Stimulated activated CD4-positive, alpha-beta T cell treated with anti-CD3 and anti-CD28 coated beads, Interleukin-4, amount 100 ng/mL, for 4 hours (primary cell): ENCODE measurements around the gene RCCD1.

Experiments
- DNase-seq, 2 experiments: peaks; one replicate each; pipeline ENCODE4 v3.0.0-alpha.2; 2020

The RCCD1 gene

DNA sequence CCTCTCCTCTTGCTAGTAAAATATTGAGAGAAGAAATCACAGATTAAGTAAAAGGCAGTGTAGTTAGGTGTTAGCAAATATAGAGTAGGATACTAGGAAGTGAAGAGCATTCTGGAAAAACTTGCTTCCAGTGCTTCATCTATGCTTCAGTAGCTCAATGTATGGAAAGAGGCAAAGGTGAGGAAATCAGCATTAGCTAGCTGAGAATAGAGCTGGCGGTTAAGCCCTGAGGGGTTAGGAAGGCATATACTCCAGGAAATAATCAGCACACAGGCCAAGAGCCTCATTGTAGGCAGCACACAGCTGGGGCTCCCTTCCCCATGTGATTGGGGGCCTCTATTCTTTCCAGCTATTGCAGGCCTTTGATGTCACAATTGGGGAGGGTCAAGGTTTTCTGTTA, 13.8 kb downstream of the RCCD1 start:
- no peak for DNase-seq

DNA sequence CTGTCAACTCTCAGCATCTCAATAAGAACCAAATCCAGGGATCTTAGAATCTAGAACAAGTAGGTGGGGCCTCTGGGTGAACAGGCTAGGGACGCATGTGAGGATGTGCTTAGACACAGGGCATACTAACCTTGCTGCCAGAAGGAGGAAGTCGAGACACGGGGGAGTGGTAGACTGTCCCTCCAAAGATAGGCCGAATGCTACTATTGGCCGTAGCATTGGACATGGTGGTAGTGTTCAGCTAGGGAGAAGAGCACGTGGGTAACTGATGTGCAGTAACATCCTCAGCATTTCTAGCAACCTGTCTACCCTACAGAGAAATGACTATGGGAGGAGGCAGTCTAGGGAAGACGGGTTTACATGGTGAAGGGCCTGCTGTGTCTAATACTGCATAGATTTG, 15.6 kb downstream of the RCCD1 start:
- no peak for DNase-seq

DNA sequence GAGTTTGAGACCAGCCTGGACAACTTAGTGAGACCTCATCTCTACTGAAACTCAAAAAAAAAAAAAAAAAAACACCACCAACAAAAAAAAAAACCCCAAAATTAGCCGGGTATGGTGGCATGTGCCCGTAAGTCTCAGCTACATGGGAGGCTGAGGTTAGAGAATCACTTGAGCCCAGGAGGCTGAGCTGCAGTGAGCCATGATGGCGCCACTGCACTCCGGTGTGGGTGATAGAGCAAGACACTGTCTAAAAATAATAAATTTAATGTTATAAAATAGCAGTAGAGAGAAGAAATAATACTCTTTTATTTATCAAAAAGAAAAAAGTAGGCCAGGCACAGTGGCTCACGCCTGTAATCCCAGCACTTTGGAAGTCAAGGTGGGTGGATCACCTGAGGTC, 17.4 kb downstream of the RCCD1 start:
- DNase-seq: no peak

DNA sequence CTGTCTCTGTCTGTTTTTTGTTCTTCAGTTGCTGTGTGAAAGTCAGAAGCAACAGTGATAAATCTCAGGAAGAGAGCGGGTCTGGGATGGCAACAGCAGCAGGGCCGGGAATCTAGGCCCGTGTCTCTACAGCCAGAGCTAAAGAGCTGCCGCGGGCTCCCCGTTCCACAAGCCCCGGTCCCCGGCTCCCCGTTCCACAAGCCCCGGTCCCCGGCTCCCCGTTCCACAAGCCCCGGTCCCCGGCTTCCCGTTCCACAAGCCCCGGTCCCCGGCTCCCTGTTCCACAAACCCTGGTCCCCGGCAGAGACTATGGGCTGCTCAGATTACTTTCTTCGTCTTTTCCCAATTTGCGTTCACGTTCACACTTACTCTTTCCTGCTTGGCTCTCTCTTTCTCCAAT, 19.5 kb downstream of the RCCD1 start:
- no peak for DNase-seq

DNA sequence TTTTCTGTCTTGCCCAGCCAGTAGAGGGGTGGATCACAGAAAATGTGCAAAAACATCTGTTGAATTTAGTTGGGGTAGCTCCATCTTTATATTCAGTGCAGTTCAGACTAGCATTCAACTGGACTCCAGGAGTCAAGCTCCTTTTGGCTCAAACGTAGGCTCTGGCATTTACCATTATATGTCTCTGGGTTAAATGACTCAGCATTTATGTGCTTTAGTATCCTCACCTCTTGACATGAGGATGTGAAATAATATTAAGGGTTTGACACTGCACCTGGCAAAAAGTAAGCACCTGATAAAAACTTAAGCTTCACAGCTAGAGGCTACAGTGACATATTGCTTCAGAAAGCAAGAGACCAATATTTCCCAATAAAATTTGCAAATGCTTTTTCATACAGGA, 24.9 kb downstream of the RCCD1 start:
- no peak for DNase-seq

DNA sequence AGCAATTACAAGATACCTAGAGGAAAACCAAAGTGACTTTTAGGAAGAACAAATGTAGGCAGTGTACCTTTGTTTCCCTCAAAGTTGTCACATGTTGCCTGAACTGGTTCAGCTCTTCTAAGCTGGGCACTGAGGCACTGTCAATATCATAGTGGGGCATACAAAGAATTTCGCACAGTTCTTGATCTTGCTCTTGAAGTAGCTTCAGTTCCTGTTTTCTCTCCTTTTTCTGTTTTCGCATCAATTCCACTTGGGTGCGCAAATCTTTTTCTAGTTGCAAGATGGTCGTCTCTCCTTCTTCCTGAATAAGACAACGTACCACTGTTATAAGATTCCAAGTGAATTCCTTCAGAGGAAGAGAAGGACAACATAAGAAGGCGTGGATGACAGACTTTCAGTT, 27.0 kb downstream of the RCCD1 start:
- DNase-seq: no peak

DNA sequence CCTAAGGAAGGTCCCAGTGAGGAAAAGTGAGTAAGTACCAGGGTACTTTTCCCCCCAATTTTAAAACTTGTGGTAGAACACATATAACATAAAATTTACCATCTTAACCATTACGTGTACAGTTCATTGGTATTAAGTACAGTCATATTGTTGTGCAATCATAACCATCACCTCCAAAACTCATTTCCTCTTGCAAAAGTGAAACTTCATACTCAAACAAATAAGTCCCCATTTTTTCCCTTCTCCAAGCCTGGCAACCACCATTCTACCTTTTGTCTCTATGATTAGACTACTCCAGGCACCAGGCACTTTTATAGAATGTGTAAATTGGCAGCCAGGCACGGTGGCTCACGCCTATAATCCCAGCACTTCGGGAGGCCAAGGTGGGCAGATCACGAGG, 27.5 kb downstream of the RCCD1 start:
- no peak for DNase-seq

DNA sequence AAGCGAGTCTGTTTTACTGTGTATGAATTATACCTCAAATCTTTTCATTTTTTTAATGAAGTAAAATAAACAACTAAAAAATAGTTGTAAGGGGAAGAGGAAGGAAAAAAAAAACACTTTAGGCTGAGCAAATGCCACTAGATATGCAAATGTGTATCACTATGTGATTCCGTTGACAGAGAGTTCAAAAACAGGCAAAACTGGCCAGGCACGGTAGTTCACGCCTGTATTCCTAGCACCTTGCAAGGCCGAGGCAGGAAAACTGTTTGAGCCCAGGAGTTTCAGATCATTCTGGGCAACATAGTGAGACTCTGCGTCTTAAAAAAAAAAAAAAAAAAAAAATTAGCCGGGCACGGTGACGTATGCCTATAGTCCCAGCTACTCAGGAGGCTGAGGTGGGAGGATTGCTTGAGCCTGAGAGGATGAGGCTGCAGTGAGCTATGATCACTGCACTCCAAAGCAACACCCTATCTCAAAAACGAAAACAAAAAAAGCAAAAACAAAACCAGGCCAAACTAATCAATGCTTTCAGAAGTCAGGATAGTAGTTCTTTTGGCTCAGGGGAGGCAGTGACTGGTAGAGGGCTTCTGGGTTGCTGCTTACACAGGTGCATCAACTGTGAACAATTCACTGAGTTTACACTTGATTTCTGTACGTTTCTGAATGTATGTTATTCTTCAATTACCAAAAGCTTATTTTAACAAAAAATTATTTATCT, 32.3 kb downstream of the RCCD1 start:
- DNase-seq: no peak

DNA sequence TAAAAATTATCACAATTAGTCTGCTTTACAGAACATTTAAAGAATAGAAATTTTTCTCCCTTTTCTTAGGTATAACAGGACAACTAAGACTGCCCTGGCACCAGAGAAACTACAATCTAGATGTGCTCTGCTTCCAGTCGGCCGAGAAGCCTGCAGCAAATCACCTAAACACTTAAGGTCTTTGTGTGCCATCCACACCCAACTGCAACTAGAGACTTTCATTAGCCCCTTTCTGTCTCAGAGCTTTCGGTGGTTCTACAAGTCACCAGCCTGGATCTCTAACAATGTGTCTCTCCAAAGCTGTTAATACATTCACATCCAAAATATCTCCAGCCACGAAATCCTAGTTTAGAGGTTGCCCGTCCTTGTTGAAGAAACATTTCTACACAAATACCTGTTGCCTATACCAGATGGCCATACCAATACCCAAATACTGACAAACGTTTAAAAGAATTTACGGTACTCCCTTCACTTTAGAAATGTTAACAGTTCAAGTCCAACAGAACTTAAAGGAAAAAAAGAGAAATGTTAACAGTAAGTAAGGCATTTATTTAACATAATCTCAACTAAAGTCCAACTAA, 33.0 kb downstream of the RCCD1 start:
- no peak for DNase-seq

DNA sequence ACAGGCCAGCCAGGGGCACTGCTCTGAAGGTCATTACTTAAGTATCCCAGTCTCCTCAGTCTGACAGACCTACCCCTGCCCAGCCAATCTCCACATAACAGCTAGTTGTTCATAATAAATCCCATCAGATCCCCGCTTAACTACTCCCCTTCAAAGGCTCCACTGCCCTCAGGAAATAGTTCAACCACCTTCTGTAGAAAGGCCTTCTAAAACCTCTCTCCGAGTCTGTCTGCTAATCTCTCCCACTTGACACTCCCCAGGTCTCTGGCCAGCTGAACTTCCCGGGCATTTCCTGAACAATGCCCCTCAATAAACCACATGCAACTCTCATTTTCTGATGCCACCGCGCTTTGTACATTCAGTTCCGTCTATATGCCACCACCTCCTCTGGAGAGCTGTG, 33.6 kb downstream of the RCCD1 start:
- DNase-seq: no peak

DNA sequence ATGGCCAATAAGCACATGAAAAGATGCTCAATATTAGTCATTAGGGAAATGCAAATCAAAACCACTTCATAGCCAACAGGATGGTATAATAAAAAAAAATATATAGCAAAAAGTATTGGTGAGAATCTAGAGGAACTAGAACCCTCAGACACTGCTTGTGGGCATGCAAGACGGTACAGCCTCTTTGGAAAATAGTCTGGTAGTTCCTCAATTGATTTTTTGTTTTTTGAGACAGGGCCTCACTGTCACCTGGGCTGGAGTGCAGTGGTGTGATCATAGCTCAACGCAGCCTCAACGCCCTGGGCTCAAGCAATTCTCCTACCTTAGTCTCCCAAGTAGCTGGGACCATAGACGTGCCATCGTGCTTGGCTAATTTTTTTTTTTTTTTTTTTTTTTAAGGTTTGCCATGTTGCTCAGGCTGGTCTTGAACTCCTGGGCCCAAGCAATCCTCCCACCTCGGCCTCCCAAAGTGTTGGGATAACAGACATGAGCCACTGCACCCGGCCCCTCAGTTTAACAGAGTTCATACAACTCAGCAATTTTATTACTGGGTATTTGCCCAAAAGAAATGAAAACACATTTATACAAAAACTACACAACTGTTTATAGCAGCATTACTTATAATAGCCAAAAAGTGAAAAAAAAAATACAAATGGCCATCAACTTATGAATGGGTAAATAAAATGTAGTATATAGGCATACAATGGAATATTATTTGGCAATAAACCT, 34.5 kb downstream of the RCCD1 start:
- DNase-seq: no peak

DNA sequence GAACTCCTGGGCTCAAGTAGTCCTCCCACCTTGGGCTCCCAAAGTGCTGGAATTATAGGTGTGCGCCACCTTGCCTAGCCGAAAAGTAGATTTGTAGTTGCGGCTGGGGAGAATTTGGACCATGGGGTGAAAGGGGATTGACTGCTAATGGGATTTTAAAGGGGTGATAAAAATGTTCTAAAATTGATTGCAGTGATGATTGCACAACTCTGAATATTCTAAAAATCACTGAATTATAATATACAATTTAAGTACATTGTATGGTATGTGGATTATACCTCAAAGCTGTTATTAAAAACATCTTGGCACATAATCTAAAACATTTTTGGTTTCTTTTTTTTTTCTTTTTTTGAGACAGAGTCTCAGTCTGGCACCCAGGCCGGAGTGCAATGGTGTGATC, 35.8 kb downstream of the RCCD1 start:
- no peak for DNase-seq

DNA sequence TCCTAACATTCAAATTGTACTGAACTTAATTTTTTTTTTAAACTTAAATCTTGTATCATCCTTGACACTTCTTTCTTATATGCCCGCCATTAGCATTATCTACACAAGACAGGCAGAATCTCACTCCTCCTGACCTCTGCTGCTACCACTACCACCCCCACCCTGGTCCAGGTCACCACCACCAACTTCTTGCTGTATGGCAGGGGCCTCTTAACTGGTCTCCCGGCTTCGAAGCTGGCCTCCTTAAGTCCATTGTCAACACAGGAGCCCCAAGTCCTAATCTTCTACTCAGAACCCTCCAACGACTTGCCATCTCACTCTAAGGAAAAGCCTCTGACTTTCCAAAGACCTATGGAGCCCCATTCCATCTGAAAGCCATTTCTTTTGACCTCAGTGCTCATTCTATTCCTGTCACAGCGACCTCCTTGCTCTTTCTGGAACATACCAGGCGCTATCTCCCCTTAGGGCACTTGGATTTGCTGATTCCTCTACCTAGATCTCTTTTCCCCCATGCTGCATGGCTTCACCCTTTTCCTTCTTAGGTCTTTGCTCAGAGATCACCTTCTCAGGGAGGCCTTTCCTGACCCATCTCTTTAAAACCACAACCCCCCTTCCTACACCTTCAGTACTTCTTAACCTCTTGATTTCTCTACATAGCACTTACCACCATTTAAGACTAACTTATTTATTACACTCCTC, 37.1 kb downstream of the RCCD1 start:
- DNase-seq: no peak

DNA sequence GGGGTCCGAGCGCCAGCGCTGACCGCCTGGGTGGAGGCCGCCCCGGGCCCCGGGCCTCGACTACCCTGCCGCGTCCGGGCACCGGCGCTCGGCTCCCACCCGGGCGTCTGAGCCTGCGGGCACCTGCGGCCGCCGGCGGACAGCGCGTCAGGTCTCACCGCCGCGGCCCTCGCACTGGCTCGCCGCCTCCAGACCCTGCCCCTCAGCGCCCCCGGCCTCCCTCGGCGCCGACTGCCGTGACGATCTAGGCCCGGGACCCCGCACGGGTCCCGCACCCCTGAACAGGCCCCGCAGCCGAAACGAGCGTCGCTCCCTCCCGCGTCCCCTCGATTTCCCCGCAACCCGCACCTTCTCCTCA, 39.4 kb downstream of the RCCD1 start:
- DNase-seq: no peak

DNA sequence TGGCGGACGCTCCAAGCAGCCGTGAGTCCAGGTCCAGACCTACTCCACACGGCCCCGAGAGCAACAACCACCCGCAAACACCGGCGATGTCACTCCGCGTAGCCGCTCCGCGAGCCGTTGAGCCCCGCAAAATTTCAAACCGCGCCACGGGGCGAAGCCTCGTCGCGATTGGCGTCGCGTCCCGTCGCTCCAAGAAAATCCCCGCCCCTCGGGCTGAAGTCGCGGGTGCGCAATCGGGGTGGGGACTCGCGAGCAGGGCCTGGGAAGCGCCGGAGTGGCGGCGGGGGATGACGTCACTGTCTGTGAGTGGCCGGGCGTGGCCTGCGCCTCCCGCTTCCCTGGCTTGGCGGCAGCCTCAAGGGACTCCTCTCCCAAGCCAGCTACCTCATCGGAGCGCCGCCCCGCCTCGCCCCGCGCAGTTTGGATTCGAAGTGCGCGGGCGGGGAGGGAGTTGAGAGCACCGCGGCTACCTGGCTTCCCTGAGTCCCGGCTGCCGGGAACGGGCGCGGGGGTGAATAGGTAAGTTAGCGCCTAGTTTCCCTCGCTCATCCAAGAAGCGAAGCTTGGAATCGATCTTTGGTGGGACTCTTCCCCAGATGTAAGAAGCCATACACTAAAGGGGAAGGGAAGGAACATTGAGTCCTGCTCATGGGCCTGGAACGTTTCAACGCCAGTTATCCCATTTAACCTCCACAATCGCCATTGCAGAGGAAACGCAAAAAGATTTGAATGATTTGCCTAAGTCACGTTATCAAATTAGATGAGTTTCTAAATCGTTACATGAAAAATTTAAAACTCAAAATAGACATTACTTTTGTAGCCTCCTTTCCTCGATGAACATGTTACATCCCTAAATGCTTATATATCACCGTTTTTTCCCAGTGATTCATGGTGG, 40.0 kb downstream of the RCCD1 start, which contains the start of gene PRC1:
TSS of gene PRC1 (minus strand) at position 119 of the 895 bp plus-strand sequence. CDS start at position 1, 118 bp downstream.
- peak; percentile 95 to 98 for DNase-seq

DNA sequence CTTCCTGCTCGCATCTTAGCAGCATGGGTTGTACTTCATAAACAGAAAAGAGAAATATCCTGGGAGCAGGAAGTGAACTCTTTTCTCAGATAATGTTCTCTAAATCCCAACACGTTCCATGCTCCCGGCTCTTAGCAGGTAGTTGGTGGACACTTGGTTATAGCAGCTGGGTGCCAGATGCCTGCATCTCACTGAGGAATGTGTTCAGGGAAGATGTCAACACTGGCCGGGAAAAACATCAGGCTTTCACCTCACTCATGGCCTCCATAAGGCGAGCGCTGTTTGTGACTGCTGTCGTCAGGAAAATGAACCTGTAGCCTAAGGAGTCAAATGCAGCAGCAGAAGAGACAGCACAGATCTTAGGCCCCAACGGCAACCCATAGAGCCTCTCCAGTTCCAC, 44.1 kb downstream of the RCCD1 start:
- DNase-seq: no peak

DNA sequence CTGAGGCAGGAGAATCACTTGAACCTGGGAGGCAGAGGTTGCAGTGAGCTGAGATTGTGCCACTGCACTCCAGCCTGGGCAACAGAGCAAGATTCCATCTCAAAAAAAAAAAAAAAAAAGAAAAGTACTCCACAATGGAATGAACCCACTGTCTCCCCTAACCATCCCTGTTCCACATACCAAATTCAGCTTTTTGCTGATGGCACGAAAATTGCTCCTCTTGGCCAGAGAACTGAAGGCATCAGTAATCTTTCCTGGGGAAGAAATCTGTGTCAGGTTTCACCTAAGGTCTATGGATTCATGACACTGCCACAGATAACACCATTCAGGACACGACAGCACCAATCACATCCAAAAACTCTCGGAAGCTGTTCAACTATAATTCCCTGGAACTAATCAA, 46.5 kb downstream of the RCCD1 start:
- no peak for DNase-seq

DNA sequence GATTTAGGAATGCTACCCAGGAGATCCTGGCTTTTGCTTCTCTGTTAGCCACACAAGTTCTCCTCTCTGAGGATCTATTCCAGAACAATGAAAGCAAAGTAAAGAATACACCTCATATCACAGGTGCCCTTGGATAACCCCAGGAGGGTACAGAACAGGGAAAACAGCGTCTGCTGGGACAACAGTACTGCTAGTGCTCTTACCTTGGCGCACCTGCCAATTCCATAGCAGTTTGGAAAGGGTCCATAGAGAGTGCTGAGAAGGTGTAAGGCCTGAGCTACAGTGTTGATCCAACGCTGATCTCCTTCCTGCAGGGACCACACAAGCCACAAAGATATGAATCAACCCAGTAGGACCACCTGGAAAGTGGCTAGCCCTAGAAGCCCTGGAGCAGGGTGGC, 52.6 kb downstream of the RCCD1 start:
- no peak for DNase-seq
